NCI-H2029 treated with DMSO at 0.1 percent for 48 hours (cell line): ENCODE data around the gene AHCYL2.
"Not testable (repeated sequence)": the region's sequence is repeated elsewhere in the genome, so short reads cannot be mapped to it uniquely, and the experiment has no call there.

Experiments used
- DNase-seq: peaks from one replicate; lab custom pipeline; 2025; lab: John Stamatoyannopoulos, UW

The AHCYL2 gene

GRCh38 chr7:129453510-129454248 lies 228.8 kb downstream of the AHCYL2 start:
- DNase-seq: no peak

GRCh38 chr7:129454249-129454551 lies 229.4 kb downstream of the AHCYL2 start:
- DNase-seq: no peak

- DNase-seq: no peak
Observed at GRCh38 chr7:129456421-129456820, 231.6 kb downstream of the AHCYL2 start.

- no peak for DNase-seq
Observed at GRCh38 chr7:129457101-129457500, 232.3 kb downstream of the AHCYL2 start.

- DNase-seq: no peak
Observed at GRCh38 chr7:129458171-129458570, 233.3 kb downstream of the AHCYL2 start.

- no peak for DNase-seq
Observed at GRCh38 chr7:129461809-129462208, 237.0 kb downstream of the AHCYL2 start.

GRCh38 chr7:129462420-129462819 lies 237.6 kb downstream of the AHCYL2 start:
- no peak for DNase-seq

- no peak for DNase-seq
Observed at GRCh38 chr7:129464194-129464593, 239.4 kb downstream of the AHCYL2 start.

- no peak for DNase-seq
Observed at GRCh38 chr7:129465080-129465479, 240.2 kb downstream of the AHCYL2 start.

GRCh38 chr7:129466796-129467195 lies 242.0 kb downstream of the AHCYL2 start:
- DNase-seq: no peak

GRCh38 chr7:129468087-129468486 lies 243.3 kb downstream of the AHCYL2 start:
- no peak for DNase-seq

- DNase-seq: no peak
Observed at GRCh38 chr7:129468547-129468946, 243.7 kb downstream of the AHCYL2 start.

- DNase-seq: no peak
Observed at GRCh38 chr7:129469930-129470329, 245.1 kb downstream of the AHCYL2 start.

GRCh38 chr7:129470411-129470810 lies 245.6 kb downstream of the AHCYL2 start:
- DNase-seq: no peak

- DNase-seq: no peak
Observed at GRCh38 chr7:129471402-129471827, 246.6 kb downstream of the AHCYL2 start.

GRCh38 chr7:129475931-129476330 lies 251.1 kb downstream of the AHCYL2 start:
- DNase-seq: not testable (repeated sequence)

GRCh38 chr7:129476398-129476797 lies 251.6 kb downstream of the AHCYL2 start:
- DNase-seq: not testable (repeated sequence)
